Measurements from ENCODE around the gene CTTNBP2.

- TF ChIP-seq CTCF (IDR thresholded peaks at IDR 0.05) (no peak), POLR2A (IDR thresholded peaks at IDR 0.05) (no peak)
Measured at GRCh38 chr7:117844678-117845077, 28.6 kb downstream of the CTTNBP2 start.

Measured in prostate gland (tissue), 2 donors.